ENCODE data around the gene ZKSCAN5. TPM values are rescaled to one million over a fixed set of nuclear protein-coding genes. Genes with fewer than 3 reads are reported as not detected.
A peak's percentile ranks its signal among the peaks of the same experiment; 100 is the strongest.
"Not testable (repeated sequence)": the region's sequence is repeated elsewhere in the genome, so short reads cannot be mapped to it uniquely, and the experiment has no call there.

The ZKSCAN5 gene
- total RNA-seq, 4 donors from 2014 or later: 3.2 to 7.1 (median 5.1) TPM

GRCh38 chr7:99561737-99562051 lies 57.2 kb downstream of the ZKSCAN5 start:
- Histone ChIP-seq H3K27me3 (no peaks in the 10 kb centered on the region), H3K4me1 (peaks cover 38 to 86% (median 46%) of the 10 kb centered on the region in 3 donors), H3K27ac (peak overlapping the region; percentile 83 to 99 (median 96)), H3K36me3 (peaks cover 5 to 70% (median 22%) of the 10 kb centered on the region in 3 donors), H3K4me3 (peak overlapping the region in 2 of 4 donors; percentile 14 to 28), H3K9me3 (no peaks in the 10 kb centered on the region)
- 71 to 86% methylated on average over 1 to 2 of the region's 2 CpGs for WGBS, 2 donors
- DNase-seq: no peak
- TF ChIP-seq POLR2A (IDR thresholded peaks at IDR 0.05): no peak
- intact Hi-C loops (cut with DNase I): no loop called here

GRCh38 chr7:99562114-99562784 lies 57.8 kb downstream of the ZKSCAN5 start:
- no peak for DNase-seq
- Histone ChIP-seq H3K4me1 (peaks cover 35 to 80% (median 42%) of the 10 kb centered on the region in 3 donors), H3K36me3 (peaks cover 5 to 73% (median 22%) of the 10 kb centered on the region in 3 donors), H3K9me3 (no peaks in the 10 kb centered on the region), H3K27ac (peak overlapping the region; percentile 83 to 99 (median 96)), H3K27me3 (no peaks in the 10 kb centered on the region), H3K4me3 (peak overlapping the region in 2 of 4 donors; percentile 22 to 28)
- WGBS, 2 donors: 66 to 67% methylated on average over 9 of the region's 9 CpGs
- TF ChIP-seq CTCF (IDR thresholded peaks at IDR 0.05): no peak
- no peak for TF ChIP-seq POLR2A (IDR thresholded peaks at IDR 0.05)
- intact Hi-C loops (cut with DNase I): no loop called here

- WGBS, 2 donors: 8 to 14% methylated on average over 2 of the region's 2 CpGs
- no peak for DNase-seq
- H3K36me3 ChIP-seq: peaks cover 5 to 79% (median 22%) of the 10 kb centered on the region in 3 donors
- TF ChIP-seq POLR2A (IDR thresholded peaks at IDR 0.05) (peak in 2 of 4 donors; percentile 12 to 38), CTCF (IDR thresholded peaks at IDR 0.05) (no peak)
- intact Hi-C loops (cut with DNase I): no loop called here
- peak overlapping the region in 2 of 4 donors; percentile 22 to 28 for H3K4me3 ChIP-seq
- H3K27me3 ChIP-seq: no peaks in the 10 kb centered on the region
- peak overlapping the region; percentile 83 to 99 (median 96) for H3K27ac ChIP-seq
- no peaks in the 10 kb centered on the region for H3K9me3 ChIP-seq
- peaks cover 31 to 74% (median 39%) of the 10 kb centered on the region in 3 donors for H3K4me1 ChIP-seq
These were observed 58.4 kb downstream of the ZKSCAN5 start for GRCh38 chr7:99562832-99563231.

- H3K36me3 ChIP-seq: peaks cover 6 to 87% (median 22%) of the 10 kb centered on the region in 3 donors
- peak overlapping the region in 1 of 4 donors; percentile 6 for H3K4me3 ChIP-seq
- no peak for TF ChIP-seq POLR2A (IDR thresholded peaks at IDR 0.05)
- TF ChIP-seq CTCF (IDR thresholded peaks at IDR 0.05): no peak
- H3K27me3 ChIP-seq: no peaks in the 10 kb centered on the region
- peak overlapping the region; percentile 19 to 99 (median 96) for H3K27ac ChIP-seq
- 58 to 60% methylated on average over 8 to 10 of the region's 10 CpGs for WGBS, 2 donors
- H3K4me1 ChIP-seq: peaks cover 31 to 74% (median 39%) of the 10 kb centered on the region in 3 donors
- no peak for DNase-seq
- intact Hi-C loops (cut with DNase I): no loop called here
- no peaks in the 10 kb centered on the region for H3K9me3 ChIP-seq
These were observed 59.2 kb downstream of the ZKSCAN5 start for GRCh38 chr7:99563650-99564049.

- not testable (repeated sequence) for DNase-seq, H3K4me3 ChIP-seq
These were observed 64.3 kb downstream of the ZKSCAN5 start for GRCh38 chr7:99568770-99569169.

GRCh38 chr7:99571768-99572167 lies 67.3 kb downstream of the ZKSCAN5 start:
- no peak for DNase-seq
- H3K36me3 ChIP-seq: peaks cover 4 to 73% (median 7%) of the 10 kb centered on the region in 3 donors
- 86 to 97% methylated on average over 3 of the region's 3 CpGs for WGBS, 2 donors
- no peak for TF ChIP-seq POLR2A (IDR thresholded peaks at IDR 0.05)
- TF ChIP-seq CTCF (IDR thresholded peaks at IDR 0.05): no peak
- no peak overlapping the region for H3K27ac ChIP-seq
- intact Hi-C loops (cut with DNase I): no loop called here
- no peak overlapping the region for H3K4me3 ChIP-seq
- H3K9me3 ChIP-seq: no peaks in the 10 kb centered on the region
- no peaks in the 10 kb centered on the region for H3K4me1 ChIP-seq
- no peaks in the 10 kb centered on the region for H3K27me3 ChIP-seq

More at GRCh38 chr7:99568770-99569169, 64.3 kb downstream of the ZKSCAN5 start:
- WGBS, 2 donors: 95% methylated on average over 7 of the region's 7 CpGs
- intact Hi-C loops (cut with DNase I); H3K9me3 ChIP-seq; H3K27ac ChIP-seq; H3K27me3 ChIP-seq: not testable (repeated sequence)
- Histone ChIP-seq H3K4me1 (peaks cover 0 to 28% (median 3%) of the 10 kb centered on the region in 3 donors), H3K36me3 (peaks cover 10 to 100% (median 11%) of the 10 kb centered on the region in 3 donors)
